Spinal cord (tissue), 10 donors: ENCODE results near the gene ITGA11. TPM values are rescaled to one million over a fixed set of nuclear protein-coding genes. Genes with fewer than 3 reads are reported as not detected.

Experiments used
- DNase-seq, 6 donors: peaks; one replicate each; pipeline versions ENCODE4 v3.0.0 to v3.0.0-alpha.2; 2013 to 2015; ENCODE audit warnings: low spot score in 6 of 6, low read depth in 4 of 6
- H3K27ac ChIP-seq: one replicate; pipeline ENCODE4 v1.5.1; 2013; ENCODE audit warnings: low read depth, low read length, control low read depth
- H3K27me3 ChIP-seq: one replicate; pipeline ENCODE4 v1.6.1; 2013; ENCODE audit warnings: low read length; ENCODE audit not compliant: control insufficient read depth, insufficient read depth
- H3K36me3 ChIP-seq: one replicate; pipeline ENCODE4 v1.6.1; 2013; ENCODE audit warnings: low read length; ENCODE audit not compliant: control insufficient read depth, insufficient read depth
- H3K4me1 ChIP-seq: one replicate; pipeline ENCODE4 v1.6.1; 2013; ENCODE audit warnings: low read length; ENCODE audit not compliant: control insufficient read depth, insufficient read depth
- H3K4me3 ChIP-seq: one replicate; pipeline ENCODE4 v1.5.1; 2013; ENCODE audit warnings: low read depth, low read length, control low read depth
- H3K9me3 ChIP-seq: one replicate; pipeline ENCODE4 v1.6.1; 2013; ENCODE audit warnings: low read length; ENCODE audit not compliant: control insufficient read depth, insufficient read depth
- WGBS: methylation state at CpG from one replicate; pipeline ENCODE4 v1.1.5; 2013; ENCODE audit warnings: missing lambda C conversion rate; ENCODE audit not compliant: insufficient coverage; 5-methylcytosine and 5-hydroxymethylcytosine counted together
- polyA plus RNA-seq, 2 donors: library from polyadenylated mRNA; unstranded; fragments of 120-200 nt; gene quantifications; one replicate each; pipeline ENCODE4 v1.2.1, GENCODE V29; 2013; ENCODE audit not compliant: insufficient read length in 2 of 2
- total RNA-seq, 2 donors: library from RNA; depleted of rRNA in 1 of 2; stranded (reverse); fragments of 120-200 nt in 1 of 2; fragments of >200 nt in 1 of 2; gene quantifications; one replicate each; pipeline versions ENCODE4 v1.2.3 to v1.2.4, GENCODE V29; 2013 to 2014
- donor health status: healthy.

The ITGA11 gene
- total and polyA plus RNA-seq, 4 donors = 4.8 to 18.7 (median 7.4) TPM

DNA sequence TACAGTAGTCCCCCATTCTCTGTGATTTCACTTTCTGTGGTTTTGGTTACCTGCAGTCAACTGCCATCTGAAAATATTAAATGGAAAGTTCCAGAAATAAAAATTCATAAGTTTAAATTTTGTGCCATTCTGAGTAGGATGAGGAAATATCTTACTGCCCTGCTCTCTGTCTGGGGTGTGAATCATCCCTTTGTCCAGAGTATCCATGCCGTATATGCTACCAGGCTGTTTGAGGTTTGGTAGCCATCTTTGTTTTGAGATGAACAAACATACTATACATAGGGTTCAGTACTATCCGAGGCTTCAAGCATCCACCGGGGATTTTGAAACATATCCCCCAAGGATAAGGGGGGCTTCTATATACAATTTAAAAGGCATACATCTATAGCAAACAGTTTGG is 170.7 kb downstream of the ITGA11 start:
- H3K27me3 ChIP-seq = peaks cover 4% of the 10 kb centered on the region
- DNase-seq = no peak
- H3K36me3 ChIP-seq = no peaks in the 10 kb centered on the region
- no CpG with 5 or more reads among the region's 3 CpGs for WGBS
- H3K4me1 ChIP-seq = peaks cover 6% of the 10 kb centered on the region
- H3K27ac ChIP-seq = no peak overlapping the region
- no peak overlapping the region for H3K4me3 ChIP-seq
- no peaks in the 10 kb centered on the region for H3K9me3 ChIP-seq

DNA sequence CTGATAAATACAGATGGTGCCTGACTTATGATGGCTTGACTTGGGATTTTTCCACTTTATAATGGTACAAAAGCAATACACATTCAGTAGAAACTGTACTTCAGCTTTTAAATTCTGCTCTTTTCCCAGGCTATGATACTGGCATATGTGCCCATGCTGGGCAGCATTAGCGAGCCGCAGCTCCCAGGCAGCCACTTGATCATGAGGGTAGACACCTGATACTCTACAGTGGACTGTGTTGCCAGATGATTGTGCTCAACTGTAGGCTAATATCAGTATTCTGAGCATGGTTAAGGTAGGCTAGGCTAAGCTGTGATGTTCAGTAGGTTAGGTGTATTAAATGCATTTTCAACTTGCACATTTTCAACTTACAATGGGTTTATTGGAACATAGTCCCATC is 172.1 kb downstream of the ITGA11 start:
- DNase-seq = no peak
- no peak overlapping the region for H3K27ac ChIP-seq
- H3K9me3 ChIP-seq = no peaks in the 10 kb centered on the region
- no peaks in the 10 kb centered on the region for H3K36me3 ChIP-seq
- peaks cover 3% of the 10 kb centered on the region for H3K27me3 ChIP-seq
- 40% methylated on average over 2 of the region's 2 CpGs for WGBS
- H3K4me3 ChIP-seq = no peak overlapping the region
- peaks cover 6% of the 10 kb centered on the region for H3K4me1 ChIP-seq

DNA sequence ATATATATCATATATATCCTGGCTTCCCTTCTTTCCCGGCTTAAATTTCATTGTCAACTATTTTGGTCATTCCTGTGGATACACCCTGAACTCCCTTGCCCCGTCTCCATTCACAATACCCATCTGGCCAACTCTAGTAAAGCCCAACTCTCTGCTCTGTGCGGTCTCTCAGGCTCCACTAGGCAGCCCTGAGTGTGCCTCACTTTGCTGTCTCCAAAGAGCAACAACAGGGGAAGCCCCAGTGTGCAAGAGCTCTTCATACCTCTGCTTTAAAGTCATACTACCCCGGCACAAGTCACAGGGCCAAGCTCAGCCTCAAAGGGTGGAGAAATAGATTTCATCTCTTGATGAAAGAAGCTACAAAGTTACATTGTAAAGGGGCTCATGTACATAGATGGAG is 173.3 kb downstream of the ITGA11 start:
- peaks cover 6% of the 10 kb centered on the region for H3K4me1 ChIP-seq
- no peaks in the 10 kb centered on the region for H3K9me3 ChIP-seq
- DNase-seq = no peak
- H3K27me3 ChIP-seq = no peaks in the 10 kb centered on the region
- H3K4me3 ChIP-seq = no peak overlapping the region
- no peaks in the 10 kb centered on the region for H3K36me3 ChIP-seq
- no peak overlapping the region for H3K27ac ChIP-seq
- 71% methylated on average over 2 of the region's 4 CpGs for WGBS

GRCh38 chr15:68256675-68257450 is 175.1 kb downstream of the ITGA11 start:
- Histone ChIP-seq H3K9me3 (no peaks in the 10 kb centered on the region), H3K4me1 (peaks cover 6% of the 10 kb centered on the region), H3K4me3 (peak overlapping the region; percentile 75), H3K36me3 (no peaks in the 10 kb centered on the region), H3K27me3 (no peaks in the 10 kb centered on the region), H3K27ac (peak overlapping the region; percentile 88)
- under 1% methylated on average over 50 of the region's 57 CpGs for WGBS
- peak; percentile 71 to 96 (median 78) for DNase-seq

DNA sequence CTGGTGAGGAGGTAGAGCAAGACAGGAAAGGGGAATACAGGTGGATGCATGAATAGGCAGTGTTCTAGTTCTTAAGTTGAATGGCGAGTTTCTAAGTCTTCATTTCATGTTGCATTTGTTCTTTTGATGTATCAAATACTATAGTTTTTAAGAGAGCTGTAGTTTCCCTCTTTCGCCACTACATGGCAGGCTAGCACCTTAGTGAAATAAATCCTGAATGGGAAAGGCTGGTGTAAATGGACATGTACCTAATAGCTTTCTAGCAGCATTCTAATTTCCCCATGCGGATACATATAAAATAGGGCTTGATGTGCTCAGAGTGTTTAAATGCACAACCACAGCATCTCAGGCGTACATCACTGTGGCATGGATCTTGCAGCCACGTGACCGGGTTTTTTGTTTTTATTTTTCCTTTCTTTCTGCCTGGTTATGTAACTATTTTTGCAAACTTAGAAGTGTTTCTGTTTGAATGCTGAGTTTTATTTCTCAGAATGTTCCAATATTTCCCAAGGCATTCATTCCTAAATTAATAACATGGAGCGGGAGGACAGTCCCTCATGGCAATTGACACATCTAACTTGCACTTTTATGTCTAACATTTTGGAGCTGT is 178.9 kb downstream of the ITGA11 start:
- peak in 4 of 6 donors; percentile 69 to 95 (median 80) for DNase-seq
- H3K9me3 ChIP-seq = no peaks in the 10 kb centered on the region
- no peaks in the 10 kb centered on the region for H3K27me3 ChIP-seq
- H3K4me3 ChIP-seq = no peak overlapping the region
- no peak overlapping the region for H3K27ac ChIP-seq
- 0% methylated on average over 1 of the region's 7 CpGs for WGBS
- H3K36me3 ChIP-seq = no peaks in the 10 kb centered on the region
- H3K4me1 ChIP-seq = peaks cover 6% of the 10 kb centered on the region

DNA sequence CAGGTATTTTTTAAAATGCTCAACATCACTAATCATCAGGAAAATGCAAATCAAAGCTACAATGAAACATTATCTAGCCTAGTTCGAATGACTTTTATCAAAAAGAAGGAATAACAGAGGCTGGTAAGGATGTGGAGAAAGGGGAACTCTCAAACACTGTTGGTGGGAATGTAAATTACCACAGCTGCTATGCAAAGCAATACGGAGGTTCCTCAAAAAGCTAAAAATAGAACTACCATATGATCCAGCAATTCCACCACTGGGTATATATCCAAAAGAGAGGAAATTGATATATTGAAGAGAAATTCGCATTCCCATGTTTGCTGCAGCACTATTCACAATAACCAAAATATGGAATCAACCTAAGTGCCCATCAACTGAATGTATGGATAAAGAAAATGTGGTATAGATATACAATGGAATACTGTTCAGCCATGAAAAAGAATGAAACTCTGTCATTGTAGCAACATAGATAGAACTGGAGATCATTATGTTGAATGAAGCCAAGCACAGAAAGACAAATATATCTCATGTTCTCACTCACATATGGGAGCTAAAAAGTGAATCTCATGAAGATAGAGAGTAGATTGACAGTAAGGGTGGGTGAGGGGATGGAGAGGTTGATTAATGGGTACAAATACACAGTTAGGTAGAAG is 182.8 kb downstream of the ITGA11 start:
- Histone ChIP-seq H3K4me1 (no peaks in the 10 kb centered on the region), H3K4me3 (no peak overlapping the region), H3K27ac (no peak overlapping the region), H3K36me3 (no peaks in the 10 kb centered on the region), H3K27me3 (no peaks in the 10 kb centered on the region), H3K9me3 (peaks cover under 1% of the 10 kb centered on the region)
- WGBS = no CpG with 5 or more reads among the region's 3 CpGs
- no peak for DNase-seq

Other genes with a start within 250 kb of the ITGA11 start
- gene CALML4, start 226.8 kb downstream of the ITGA11 start, total RNA-seq = 10 to 100 TPM in 1 of 2 donors, 1 to 10 TPM in 1; 5.1 to 21.3 TPM
- 1 to 10 TPM; 4.4 to 8.8 TPM for gene CALML4, start 226.8 kb downstream of the ITGA11 start, polyA plus RNA-seq
- gene CLN6, start 202.4 kb downstream of the ITGA11 start, total RNA-seq = 10 to 100 TPM in 1 of 2 donors, 1 to 10 TPM in 1; 7.7 to 11.9 TPM
- gene CLN6, start 202.4 kb downstream of the ITGA11 start, polyA plus RNA-seq = 10 to 100 TPM; 15.4 to 25.3 TPM
- gene FEM1B, start 154.4 kb downstream of the ITGA11 start, total RNA-seq = 100 to 1,000 TPM in 1 of 2 donors, 10 to 100 TPM in 1; 86.7 to 128 TPM
- gene FEM1B, start 154.4 kb downstream of the ITGA11 start, polyA plus RNA-seq = 10 to 100 TPM; 39.9 to 65.9 TPM
- 10 to 100 TPM; 15.9 to 16.7 TPM for gene CORO2B, start 146.8 kb upstream of the ITGA11 start, total RNA-seq
- 10 to 100 TPM; 49.7 to 53.6 TPM for gene CORO2B, start 146.8 kb upstream of the ITGA11 start, polyA plus RNA-seq